ENCODE data around the gene CTU1. TPM values are rescaled to one million over a fixed set of nuclear protein-coding genes. Genes with fewer than 3 reads are reported as not detected.

CTU1 gene
- total RNA-seq, 1 donor from 2014 or later = 9.3 TPM

GRCh38 chr19:51142119-51142518 lies 33.9 kb upstream of the CTU1 start, which contains the start of gene SIGLEC7:
TSS of gene SIGLEC7 (plus strand) at chr19:51142301. CDS start at chr19:51142370, 69 bp downstream.
- peaks cover 36% of the 10 kb centered on the region for H3K27me3 Mint-ChIP-seq
- H3K4me3 Mint-ChIP-seq = no peak within 1 kb of the TSS
- H3K4me1 Mint-ChIP-seq (ENCODE audit: unreplicated experiment) = no peaks in the 10 kb centered on the region
- no peak within 1 kb of the TSS for H3K27ac Mint-ChIP-seq
- TF ChIP-seq, protein P1, sequence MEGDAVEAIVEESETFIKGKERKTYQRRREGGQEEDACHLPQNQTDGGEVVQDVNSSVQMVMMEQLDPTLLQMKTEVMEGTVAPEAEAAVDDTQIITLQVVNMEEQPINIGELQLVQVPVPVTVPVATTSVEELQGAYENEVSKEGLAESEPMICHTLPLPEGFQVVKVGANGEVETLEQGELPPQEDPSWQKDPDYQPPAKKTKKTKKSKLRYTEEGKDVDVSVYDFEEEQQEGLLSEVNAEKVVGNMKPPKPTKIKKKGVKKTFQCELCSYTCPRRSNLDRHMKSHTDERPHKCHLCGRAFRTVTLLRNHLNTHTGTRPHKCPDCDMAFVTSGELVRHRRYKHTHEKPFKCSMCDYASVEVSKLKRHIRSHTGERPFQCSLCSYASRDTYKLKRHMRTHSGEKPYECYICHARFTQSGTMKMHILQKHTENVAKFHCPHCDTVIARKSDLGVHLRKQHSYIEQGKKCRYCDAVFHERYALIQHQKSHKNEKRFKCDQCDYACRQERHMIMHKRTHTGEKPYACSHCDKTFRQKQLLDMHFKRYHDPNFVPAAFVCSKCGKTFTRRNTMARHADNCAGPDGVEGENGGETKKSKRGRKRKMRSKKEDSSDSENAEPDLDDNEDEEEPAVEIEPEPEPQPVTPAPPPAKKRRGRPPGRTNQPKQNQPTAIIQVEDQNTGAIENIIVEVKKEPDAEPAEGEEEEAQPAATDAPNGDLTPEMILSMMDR (conservative IDR thresholded peaks at IDR 0.05) = no peak
- H3K9me3 Mint-ChIP-seq = no peaks in the 10 kb centered on the region
- DNase-seq (ENCODE audit: extremely low spot score, unreplicated experiment) = no peak
- no peaks in the 10 kb centered on the region for H3K36me3 Mint-ChIP-seq

- no peak overlapping the region for H3K27ac Mint-ChIP-seq
- TF ChIP-seq, protein P1 (conservative IDR thresholded peaks at IDR 0.05) = no peak
Measured at GRCh38 chr19:51141181-51141580, 33.0 kb upstream of the CTU1 start.

DNA sequence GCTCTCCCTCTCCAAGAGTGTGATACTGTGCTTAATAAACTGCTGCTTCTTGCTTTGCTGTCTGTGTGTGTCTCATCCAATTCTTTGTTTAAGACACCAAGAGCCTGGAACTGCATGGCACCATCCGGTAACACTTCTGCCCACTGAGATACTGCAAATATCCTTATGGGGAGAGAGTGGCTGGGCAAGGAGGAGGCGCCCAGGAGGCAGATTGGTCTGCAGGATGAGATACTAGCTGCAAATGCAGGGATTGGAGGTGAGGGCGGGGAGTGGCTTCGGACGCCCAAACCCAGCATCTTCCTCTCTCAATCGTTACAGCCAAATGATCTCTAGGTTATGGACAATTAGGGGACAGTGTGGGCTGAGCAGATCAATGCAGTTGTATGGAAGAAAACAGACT lies 32.2 kb upstream of the CTU1 start:
- no peaks in the 10 kb centered on the region for H3K4me1 Mint-ChIP-seq (ENCODE audit: unreplicated experiment)
- H3K9me3 Mint-ChIP-seq = peaks cover under 1% of the 10 kb centered on the region
- H3K27ac Mint-ChIP-seq = no peak overlapping the region
- no peak overlapping the region for H3K4me3 Mint-ChIP-seq
- TF ChIP-seq, protein P1 (conservative IDR thresholded peaks at IDR 0.05) = no peak
- H3K27me3 Mint-ChIP-seq = peaks cover 45% of the 10 kb centered on the region
- H3K36me3 Mint-ChIP-seq = no peaks in the 10 kb centered on the region
- no peak for DNase-seq (ENCODE audit: extremely low spot score, unreplicated experiment)

More at GRCh38 chr19:51141181-51141580, 33.0 kb upstream of the CTU1 start:
- no peaks in the 10 kb centered on the region for H3K9me3 Mint-ChIP-seq
- no peaks in the 10 kb centered on the region for H3K4me1 Mint-ChIP-seq (ENCODE audit: unreplicated experiment)
- H3K36me3 Mint-ChIP-seq = no peaks in the 10 kb centered on the region
- no peak overlapping the region for H3K4me3 Mint-ChIP-seq
- peaks cover 41% of the 10 kb centered on the region for H3K27me3 Mint-ChIP-seq
- DNase-seq (ENCODE audit: extremely low spot score, unreplicated experiment) = no peak

- H3K27me3 Mint-ChIP-seq = peaks cover 48% of the 10 kb centered on the region
- no peaks in the 10 kb centered on the region for H3K36me3 Mint-ChIP-seq
- TF ChIP-seq, protein P1 (conservative IDR thresholded peaks at IDR 0.05) = no peak
- peaks cover 10% of the 10 kb centered on the region for H3K9me3 Mint-ChIP-seq
- H3K27ac Mint-ChIP-seq = no peak overlapping the region
- DNase-seq (ENCODE audit: extremely low spot score, unreplicated experiment) = no peak
- H3K4me1 Mint-ChIP-seq (ENCODE audit: unreplicated experiment) = no peaks in the 10 kb centered on the region
- no peak overlapping the region for H3K4me3 Mint-ChIP-seq
Measured at GRCh38 chr19:51139299-51140014, 31.2 kb upstream of the CTU1 start.

GRCh38 chr19:51138549-51138979 lies 30.4 kb upstream of the CTU1 start:
- TF ChIP-seq, protein P1 (conservative IDR thresholded peaks at IDR 0.05) = no peak
- peaks cover 45% of the 10 kb centered on the region for H3K27me3 Mint-ChIP-seq
- H3K9me3 Mint-ChIP-seq = peaks cover 10% of the 10 kb centered on the region
- H3K27ac Mint-ChIP-seq = no peak overlapping the region
- no peaks in the 10 kb centered on the region for H3K4me1 Mint-ChIP-seq (ENCODE audit: unreplicated experiment)
- no peaks in the 10 kb centered on the region for H3K36me3 Mint-ChIP-seq
- no peak for DNase-seq (ENCODE audit: extremely low spot score, unreplicated experiment)
- no peak overlapping the region for H3K4me3 Mint-ChIP-seq

Measured in type B pancreatic cell (in vitro differentiated cells).